Stomach (tissue), 4 donors: ENCODE results near the gene TMA7.

Experiments used
- POLR2AphosphoS5 ChIP-seq, 3 donors: sonication (generic); formaldehyde crosslinking; IDR thresholded peaks; one replicate each; pipeline ENCODE4 v1.6.1; 2016; ENCODE audit warnings: antibody characterized with exemption in 3 of 3
- TF ChIP-seq, protein P1 (sequence below), 7 experiments: fragments of 450-650 bp in 4 of 7; fragments of 200-600 bp in 3 of 7; sonication (generic) in 3 of 7; IDR thresholded peaks; one replicate each; pipeline ENCODE4 v1.5.1; 2016 to 2019; ENCODE audit warnings: antibody characterized with exemption in 7 of 7, control low read depth in 2 of 7, mild to moderate bottlenecking in 1 of 7

DNA sequence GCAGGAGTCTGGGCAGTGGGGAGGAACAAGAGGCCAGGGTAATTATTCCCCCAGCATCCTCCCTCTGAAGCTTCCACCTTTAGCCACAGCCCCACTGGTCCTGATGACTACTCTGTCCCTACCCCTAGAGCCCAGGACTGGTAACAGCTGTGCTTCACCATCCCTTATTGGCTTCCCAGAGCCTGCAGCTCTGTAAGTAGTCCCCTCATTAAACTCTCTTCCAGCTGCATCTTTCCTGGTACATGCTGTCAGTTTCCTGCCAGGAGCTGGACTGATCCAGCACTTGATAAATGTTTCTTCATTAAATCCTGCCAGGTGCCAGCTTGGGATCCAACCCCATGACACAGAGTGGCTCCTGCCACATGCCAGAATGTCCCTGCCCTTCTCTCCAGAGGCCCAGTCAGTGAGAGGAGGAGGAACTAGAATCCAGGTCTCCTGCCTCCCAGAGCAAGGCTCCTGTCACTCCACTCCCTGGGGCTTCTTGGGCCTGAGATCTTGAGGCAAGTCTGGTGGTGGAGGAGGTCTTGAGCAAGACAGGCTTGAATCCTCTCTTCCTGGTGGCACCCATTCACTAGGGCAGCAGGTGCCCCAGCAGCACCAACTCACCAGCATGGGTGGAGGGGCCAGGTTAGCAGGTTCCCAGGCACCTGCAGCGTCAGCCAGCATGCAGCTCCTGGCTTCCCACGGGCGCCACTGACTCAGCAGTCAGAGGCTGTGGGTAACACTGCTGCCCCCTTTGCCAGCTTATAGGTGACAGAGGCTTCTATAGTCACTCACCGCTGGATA is 40.5 kb upstream of the TMA7 start:
- TF ChIP-seq, protein P1, sequence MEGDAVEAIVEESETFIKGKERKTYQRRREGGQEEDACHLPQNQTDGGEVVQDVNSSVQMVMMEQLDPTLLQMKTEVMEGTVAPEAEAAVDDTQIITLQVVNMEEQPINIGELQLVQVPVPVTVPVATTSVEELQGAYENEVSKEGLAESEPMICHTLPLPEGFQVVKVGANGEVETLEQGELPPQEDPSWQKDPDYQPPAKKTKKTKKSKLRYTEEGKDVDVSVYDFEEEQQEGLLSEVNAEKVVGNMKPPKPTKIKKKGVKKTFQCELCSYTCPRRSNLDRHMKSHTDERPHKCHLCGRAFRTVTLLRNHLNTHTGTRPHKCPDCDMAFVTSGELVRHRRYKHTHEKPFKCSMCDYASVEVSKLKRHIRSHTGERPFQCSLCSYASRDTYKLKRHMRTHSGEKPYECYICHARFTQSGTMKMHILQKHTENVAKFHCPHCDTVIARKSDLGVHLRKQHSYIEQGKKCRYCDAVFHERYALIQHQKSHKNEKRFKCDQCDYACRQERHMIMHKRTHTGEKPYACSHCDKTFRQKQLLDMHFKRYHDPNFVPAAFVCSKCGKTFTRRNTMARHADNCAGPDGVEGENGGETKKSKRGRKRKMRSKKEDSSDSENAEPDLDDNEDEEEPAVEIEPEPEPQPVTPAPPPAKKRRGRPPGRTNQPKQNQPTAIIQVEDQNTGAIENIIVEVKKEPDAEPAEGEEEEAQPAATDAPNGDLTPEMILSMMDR (IDR thresholded peaks at IDR 0.05) = no peak
- TF ChIP-seq POLR2AphosphoS5 (IDR thresholded peaks at IDR 0.05) = no peak
